ENCODE data around the gene IRAK1. TPM values are rescaled to one million over a fixed set of nuclear protein-coding genes. Genes with fewer than 3 reads are reported as not detected.

The IRAK1 gene
- polyA plus RNA-seq, 1 of the 3 experiments (the other 2 are of a cell fraction), result 68.5 TPM

- TF ChIP-seq PBX3 (IDR thresholded peaks at IDR 0.05) (no peak), CTCF (IDR thresholded peaks at IDR 0.05) (no peak), TEAD4 (IDR thresholded peaks at IDR 0.05; ENCODE audit: borderline replicate concordance, insufficient read depth) (no peak)
Measured at GRCh38 chrX:154023276-154024000, 3.7 kb upstream of the IRAK1 start (continued).

- DNase-seq, result no peak
- Histone ChIP-seq H3K36me3 (replicated peaks in 1 of 2; ENCODE audit: control insufficient read depth in 1 of 2, insufficient read depth in 2 of 2, low read length in 1 of 2) (peaks cover 0 to 6% of the 10 kb centered on the region in 2 experiments), H3K4me1 (ENCODE audit: control insufficient read depth in 1 of 2, insufficient read depth in 2 of 2, low read depth in 1 of 2, low read length in 1 of 2) (peaks cover 0 to 23% of the 10 kb centered on the region in 2 experiments; a peak in 1 of 4 replicates), H3K4me3 (ENCODE audit: low read depth in 2 of 2, low read length in 1 of 2) (no peak overlapping the region), H3K9me3 (no peaks in the 10 kb centered on the region), H2AFZ (ENCODE audit: low read depth) (no peak overlapping the region), H3K79me2 (ENCODE audit: insufficient read depth) (peaks cover 23% of the 10 kb centered on the region), H3K4me2 (no peak overlapping the region), H3K27me3 (ENCODE audit: insufficient read depth) (peaks cover 37% of the 10 kb centered on the region), H3K27ac (ENCODE audit: low read depth in 2 of 2, low read length in 1 of 2) (peak overlapping the region in 1 of 2 experiments; percentile 75; a peak in 2 of 4 replicates), H3K9ac (no peak overlapping the region), H4K20me1 (ENCODE audit: insufficient read depth) (no peaks in the 10 kb centered on the region), H3K9me2 (no peaks in the 10 kb centered on the region), H3F3A (replicated peaks; ENCODE audit: insufficient read depth) (peaks cover 7% of the 10 kb centered on the region)
- ChIA-PET CTCF (interaction anchor here (12.4 kb wide), 1 partner anchor 9 kb away, joined by 94 read pairs; no protein-coding TSS in a partner anchor), POLR2A (no interaction called here)
- WGBS (ENCODE audit: low lambda C conversion rate), result 49% methylated on average over 2 of the region's 5 CpGs
- TF ChIP-seq RAD21 (IDR thresholded peaks at IDR 0.05; ENCODE audit: low read length), result no peak
- no peak for TF ChIP-seq TEAD4 (IDR thresholded peaks at IDR 0.05; ENCODE audit: borderline replicate concordance, insufficient read depth)
- no peak for TF ChIP-seq IRF3 (IDR thresholded peaks at IDR 0.05; ENCODE audit: low read depth, low read length)
- TF ChIP-seq FOSL2 (IDR thresholded peaks at IDR 0.05; ENCODE audit: borderline replicate concordance, low read depth), result no peak
- TF ChIP-seq CHD2 (IDR thresholded peaks at IDR 0.05; ENCODE audit: low read length, partially characterized antibody), result no peak
- no peak for TF ChIP-seq POLR2AphosphoS5 (IDR thresholded peaks at IDR 0.05; ENCODE audit: low read depth, low read length)
- TF ChIP-seq RXRA (IDR thresholded peaks at IDR 0.05; ENCODE audit: borderline replicate concordance, low read depth), result no peak
- no peak for TF ChIP-seq FOXJ3 (CRISPR knock-in tag; IDR thresholded peaks at IDR 0.05)
- TF ChIP-seq USF1 (IDR thresholded peaks at IDR 0.05; ENCODE audit: borderline replicate concordance, low read depth), result no peak
- TF ChIP-seq USF2 (IDR thresholded peaks at IDR 0.05; ENCODE audit: borderline replicate concordance, low read depth, low read length), result no peak
- no peak for TF ChIP-seq NRF1 (IDR thresholded peaks at IDR 0.05; ENCODE audit: low read depth, low read length)
- no peak for TF ChIP-seq SMC3 (IDR thresholded peaks at IDR 0.05; ENCODE audit: low read depth, low read length)
- TF ChIP-seq NFIC (IDR thresholded peaks at IDR 0.05; ENCODE audit: borderline replicate concordance), result no peak
- no peak for TF ChIP-seq JUND (IDR thresholded peaks at IDR 0.05)
- TF ChIP-seq YY1 (IDR thresholded peaks at IDR 0.05; ENCODE audit: low read depth), result no peak
- TF ChIP-seq MAX (IDR thresholded peaks at IDR 0.05; ENCODE audit: low read depth), result no peak
- TF ChIP-seq REST (IDR thresholded peaks at IDR 0.05; ENCODE audit: low read depth, low read length), result no peak
Measured at GRCh38 chrX:154022108-154022507, 2.4 kb upstream of the IRAK1 start.
